Measurements from ENCODE around the gene NTN3. TPM values are rescaled to one million over a fixed set of nuclear protein-coding genes. Genes with fewer than 3 reads are reported as not detected.

Gene NTN3
- total and polyA plus RNA-seq, 11 donors: 0.09 to 0.50 (median 0.20) TPM; not detected in 5

DNA sequence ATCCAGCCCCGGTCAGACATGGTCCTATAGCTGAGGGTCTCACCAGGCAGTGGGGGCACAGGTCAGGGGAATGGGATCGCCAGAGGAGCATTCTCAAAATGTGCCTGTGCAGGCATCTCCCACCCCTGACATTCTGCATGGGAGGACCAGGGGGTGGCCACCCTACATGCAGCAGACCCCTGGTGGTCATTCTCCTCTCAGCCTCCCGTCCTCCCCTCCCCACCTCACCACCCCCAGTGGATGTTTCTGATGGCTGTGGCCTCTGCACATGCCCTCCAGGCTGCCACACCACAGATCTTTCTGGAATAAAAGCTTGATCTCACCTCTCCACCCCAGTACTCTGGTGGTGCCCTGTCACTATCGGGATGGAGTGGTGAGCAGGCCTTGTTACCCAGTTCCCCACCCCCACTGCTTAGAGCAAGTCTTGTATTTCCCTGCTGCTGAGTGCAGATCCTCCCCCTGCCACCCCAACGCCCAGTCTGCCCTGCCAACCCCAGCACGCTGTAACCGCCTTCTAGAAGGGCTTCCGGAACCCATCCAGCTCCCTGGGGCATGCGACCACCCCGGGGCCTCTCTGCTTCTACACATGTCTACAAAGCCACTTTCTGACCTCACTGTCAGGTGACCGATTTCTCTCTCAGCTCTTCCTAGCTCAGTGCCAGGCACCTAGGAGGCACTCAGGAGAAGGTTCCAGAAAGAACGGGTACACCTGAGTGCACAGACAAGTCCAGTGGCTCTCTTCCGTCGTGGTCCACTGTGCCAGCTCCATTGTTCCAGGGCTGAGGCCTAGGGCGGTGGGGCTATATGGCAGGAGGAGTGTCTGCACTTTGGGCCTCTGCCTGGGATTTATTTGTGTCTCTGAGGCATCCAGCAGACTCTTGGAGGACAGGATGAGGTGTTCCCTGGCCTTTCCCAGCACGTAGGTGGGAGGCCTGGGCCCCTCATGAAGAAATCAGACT, 13.1 kb downstream of the NTN3 start:
- ATAC-seq: no peak
- peaks cover 0 to 41% (median 23%) of the 10 kb centered on the region in 12 donors for H3K4me1 ChIP-seq
- WGBS, 4 donors: 88 to 93% (median 92%) methylated on average over 16 of the region's 16 CpGs
- H3K36me3 ChIP-seq: no peaks in the 10 kb centered on the region
- DNase-seq: no peak
- H3K27ac ChIP-seq: peak overlapping the region in 1 of 12 donors; percentile 82
- H3K4me3 ChIP-seq: no peak overlapping the region
- no peak for TF ChIP-seq POLR2A (IDR thresholded peaks at IDR 0.05)
- TF ChIP-seq, protein P1, sequence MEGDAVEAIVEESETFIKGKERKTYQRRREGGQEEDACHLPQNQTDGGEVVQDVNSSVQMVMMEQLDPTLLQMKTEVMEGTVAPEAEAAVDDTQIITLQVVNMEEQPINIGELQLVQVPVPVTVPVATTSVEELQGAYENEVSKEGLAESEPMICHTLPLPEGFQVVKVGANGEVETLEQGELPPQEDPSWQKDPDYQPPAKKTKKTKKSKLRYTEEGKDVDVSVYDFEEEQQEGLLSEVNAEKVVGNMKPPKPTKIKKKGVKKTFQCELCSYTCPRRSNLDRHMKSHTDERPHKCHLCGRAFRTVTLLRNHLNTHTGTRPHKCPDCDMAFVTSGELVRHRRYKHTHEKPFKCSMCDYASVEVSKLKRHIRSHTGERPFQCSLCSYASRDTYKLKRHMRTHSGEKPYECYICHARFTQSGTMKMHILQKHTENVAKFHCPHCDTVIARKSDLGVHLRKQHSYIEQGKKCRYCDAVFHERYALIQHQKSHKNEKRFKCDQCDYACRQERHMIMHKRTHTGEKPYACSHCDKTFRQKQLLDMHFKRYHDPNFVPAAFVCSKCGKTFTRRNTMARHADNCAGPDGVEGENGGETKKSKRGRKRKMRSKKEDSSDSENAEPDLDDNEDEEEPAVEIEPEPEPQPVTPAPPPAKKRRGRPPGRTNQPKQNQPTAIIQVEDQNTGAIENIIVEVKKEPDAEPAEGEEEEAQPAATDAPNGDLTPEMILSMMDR (IDR thresholded peaks at IDR 0.05): no peak
- H3K9me3 ChIP-seq: no peaks in the 10 kb centered on the region
- intact Hi-C loops (cut with DNase I): loop anchor here in 1 of 10 donors (5.0 kb wide), 1 partner anchor 52 kb away; no protein-coding TSS in a partner anchor
- no peaks in the 10 kb centered on the region for H3K27me3 ChIP-seq

DNA sequence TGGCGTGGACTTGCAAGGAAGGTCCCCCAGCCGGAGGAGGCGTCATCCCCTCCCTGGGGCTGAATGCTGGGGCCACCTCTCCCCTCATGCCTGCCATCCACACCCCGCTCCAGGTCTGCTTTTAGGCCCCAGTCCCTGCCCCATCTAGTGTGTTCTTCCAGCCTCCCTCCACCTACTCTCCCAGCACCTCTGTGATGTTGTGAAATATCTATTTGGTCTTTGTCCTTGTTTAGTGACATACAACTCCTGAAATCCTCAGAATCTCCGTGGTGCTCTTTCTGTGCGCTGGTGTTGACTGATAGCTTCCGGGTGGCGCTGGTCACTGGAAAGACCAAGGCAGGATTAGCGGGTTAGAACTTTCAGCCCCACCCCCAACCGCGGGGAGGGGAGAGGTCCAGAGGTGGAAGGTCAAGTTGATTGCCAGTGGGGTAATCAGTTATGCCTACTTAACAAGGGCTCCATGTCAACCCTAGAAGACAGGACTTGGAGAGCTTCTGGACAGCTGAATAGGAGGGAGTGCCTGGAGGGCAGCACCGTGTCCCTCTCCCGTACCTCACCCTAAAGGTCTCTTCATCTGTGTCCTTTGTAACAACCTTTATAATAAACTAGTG, 13.9 kb downstream of the NTN3 start:
- 83 to 87% (median 85%) methylated on average over 9 to 13 of the region's 13 CpGs for WGBS, 4 donors
- Histone ChIP-seq H3K27ac (peak overlapping the region in 1 of 12 donors; percentile 60), H3K27me3 (no peaks in the 10 kb centered on the region), H3K36me3 (no peaks in the 10 kb centered on the region), H3K4me3 (no peak overlapping the region), H3K9me3 (no peaks in the 10 kb centered on the region), H3K4me1 (peaks cover 0 to 41% (median 23%) of the 10 kb centered on the region in 12 donors)
- TF ChIP-seq, protein P1 (IDR thresholded peaks at IDR 0.05): no peak
- no peak for TF ChIP-seq POLR2A (IDR thresholded peaks at IDR 0.05)
- no peak for ATAC-seq
- intact Hi-C loops (cut with DNase I): loop anchor here in 1 of 10 donors (5.0 kb wide), 1 partner anchor 53 kb away; no protein-coding TSS in a partner anchor
- DNase-seq: no peak

GRCh38 chr16:2485811-2486507, 14.9 kb downstream of the NTN3 start:
- peak overlapping the region in 7 of 12 donors; percentile 1 to 29 (median 15) for H3K4me3 ChIP-seq
- peaks cover 0 to 41% (median 23%) of the 10 kb centered on the region in 12 donors for H3K4me1 ChIP-seq
- no peaks in the 10 kb centered on the region for H3K9me3 ChIP-seq
- 60 to 71% (median 64%) methylated on average over 31 to 33 of the region's 33 CpGs for WGBS, 4 donors
- H3K27me3 ChIP-seq: no peaks in the 10 kb centered on the region
- TF ChIP-seq, protein P1 (IDR thresholded peaks at IDR 0.05): no peak
- TF ChIP-seq POLR2A (IDR thresholded peaks at IDR 0.05): no peak
- no peaks in the 10 kb centered on the region for H3K36me3 ChIP-seq
- H3K27ac ChIP-seq: peak overlapping the region in 9 of 12 donors; percentile 29 to 62 (median 56)
- ATAC-seq: peak; percentile 23 to 78 (median 30)
- intact Hi-C loops (cut with DNase I): no loop called here
- peak in 3 of 5 donors; percentile 36 to 65 (median 52) for DNase-seq

Measured in heart left ventricle (tissue), 16 donors.